Karpas-422 (cell line): ENCODE results near the gene APOBEC2. TPM values are rescaled to one million over a fixed set of nuclear protein-coding genes. Genes with fewer than 3 reads are reported as not detected.
A peak's percentile ranks its signal among the peaks of the same experiment; 100 is the strongest.

Experiments
- DNase-seq: peaks from one replicate; pipeline ENCODE4 v3.0.0-alpha.2; 2015
- H2AFZ ChIP-seq: fragments of 200-600 bp; sonication (generic); 2 replicates; pipeline ENCODE4 v1.6.1; 2014; ENCODE audit warnings: antibody characterized with exemption, low read length, mixed read lengths
- H3K27ac ChIP-seq: fragments of 200-600 bp; sonication (generic); 2 replicates; pipeline ENCODE4 v1.5.1; 2014; ENCODE audit warnings: mild to moderate bottlenecking, low read length, moderate library complexity
- H3K27me3 ChIP-seq: fragments of 200-600 bp; sonication (generic); 2 replicates; pipeline ENCODE4 v1.6.1; 2014; ENCODE audit warnings: low read length, mixed read lengths
- H3K36me3 ChIP-seq: fragments of 200-600 bp; sonication (generic); 2 replicates; pipeline ENCODE4 v1.6.1; 2014; ENCODE audit warnings: low read length, mixed read lengths; ENCODE audit not compliant: insufficient read depth
- H3K4me1 ChIP-seq: fragments of 200-600 bp; sonication (generic); 2 replicates; pipeline ENCODE4 v1.6.1; 2014; ENCODE audit warnings: mild to moderate bottlenecking, low read length, mixed read lengths
- H3K4me2 ChIP-seq: fragments of 200-600 bp; sonication (generic); 2 replicates; pipeline ENCODE4 v1.6.1; 2014; ENCODE audit warnings: low read length, low read depth, mild to moderate bottlenecking; ENCODE audit not compliant: poor library complexity, severe bottlenecking
- H3K4me3 ChIP-seq: fragments of 200-600 bp; sonication (generic); 2 replicates; pipeline ENCODE4 v1.5.1; 2014; ENCODE audit warnings: mild to moderate bottlenecking, antibody characterized with exemption, low read length, mixed read lengths
- H3K79me2 ChIP-seq: fragments of 200-600 bp; sonication (generic); 2 replicates; pipeline ENCODE4 v1.6.1; 2014; ENCODE audit warnings: mild to moderate bottlenecking, low read length, mixed read lengths
- H3K9ac ChIP-seq: fragments of 200-600 bp; sonication (generic); 2 replicates; pipeline ENCODE4 v1.6.0; 2014; ENCODE audit warnings: low read length
- H3K9me2 ChIP-seq: fragments of 200-600 bp; sonication (generic), shearing (Covaris generic); replicated peaks from 2 replicates; pipeline ENCODE4 v1.6.0; 2014; ENCODE audit warnings: mild to moderate bottlenecking, low read length, moderate library complexity; ENCODE audit not compliant: insufficient read depth
- H3K9me3 ChIP-seq: fragments of 300-700, 200-600 bp; sonication (generic); 2 replicates; pipeline ENCODE4 v1.6.1; 2014; ENCODE audit warnings: low read length, mixed read lengths
- H4K20me1 ChIP-seq: fragments of 200-600 bp; sonication (generic); 2 replicates; pipeline ENCODE4 v1.6.1; 2014; ENCODE audit warnings: mild to moderate bottlenecking, antibody characterized with exemption, low read length, low read depth; ENCODE audit not compliant: insufficient read depth
- total RNA-seq: library from RNA; depleted of rRNA; stranded (reverse); fragments of >200 nt; shearing (Covaris generic); gene quantifications from 2 replicates; pipeline ENCODE4 v1.2.3, GENCODE V29; 2014; ENCODE audit warnings: low replicate concordance

Gene APOBEC2
- total RNA-seq, 1 experiment from 2014 or later = not detected

DNA sequence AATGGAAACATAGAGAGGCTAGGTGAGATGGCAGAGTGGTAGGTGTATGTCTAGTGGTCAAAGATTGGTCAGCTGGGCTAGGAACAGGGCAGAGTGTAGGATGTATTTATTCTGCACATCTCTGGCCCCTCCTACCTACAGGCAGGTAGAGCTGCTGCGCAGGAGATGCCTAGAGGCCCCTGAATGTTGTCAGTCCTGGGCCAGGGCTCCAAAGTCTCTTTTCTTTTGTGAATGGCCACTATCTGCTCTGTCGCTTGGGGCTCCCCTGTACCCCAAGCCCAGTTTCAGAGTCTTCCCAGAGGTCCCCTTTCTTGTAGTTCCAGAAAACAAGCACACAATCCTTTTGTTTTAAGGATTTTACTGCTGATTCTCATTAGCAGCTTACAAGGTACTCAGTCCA lies 5.7 kb upstream of the APOBEC2 start:
- Histone ChIP-seq H3K27me3 (no peaks in the 10 kb centered on the region), H3K4me3 (no peak overlapping the region), H2AFZ (no peak overlapping the region), H3K4me1 (peaks cover 9% of the 10 kb centered on the region), H3K9me3 (no peaks in the 10 kb centered on the region), H3K27ac (no peak overlapping the region), H3K36me3 (no peaks in the 10 kb centered on the region), H4K20me1 (no peaks in the 10 kb centered on the region), H3K4me2 (no peak overlapping the region), H3K79me2 (no peaks in the 10 kb centered on the region), H3K9ac (no peak overlapping the region), H3K9me2 (no peaks in the 10 kb centered on the region)
- no peak for DNase-seq

- Histone ChIP-seq H3K4me1 (peaks cover 10% of the 10 kb centered on the region), H2AFZ (no peak overlapping the region), H3K27ac (no peak overlapping the region), H3K9me2 (no peaks in the 10 kb centered on the region), H3K9ac (no peak overlapping the region), H3K9me3 (no peaks in the 10 kb centered on the region), H3K27me3 (no peaks in the 10 kb centered on the region), H4K20me1 (no peaks in the 10 kb centered on the region), H3K79me2 (no peaks in the 10 kb centered on the region), H3K36me3 (no peaks in the 10 kb centered on the region), H3K4me2 (no peak overlapping the region), H3K4me3 (no peak overlapping the region)
- DNase-seq = no peak
Observed at GRCh38 chr6:41047745-41048732, 5.0 kb upstream of the APOBEC2 start.

DNA sequence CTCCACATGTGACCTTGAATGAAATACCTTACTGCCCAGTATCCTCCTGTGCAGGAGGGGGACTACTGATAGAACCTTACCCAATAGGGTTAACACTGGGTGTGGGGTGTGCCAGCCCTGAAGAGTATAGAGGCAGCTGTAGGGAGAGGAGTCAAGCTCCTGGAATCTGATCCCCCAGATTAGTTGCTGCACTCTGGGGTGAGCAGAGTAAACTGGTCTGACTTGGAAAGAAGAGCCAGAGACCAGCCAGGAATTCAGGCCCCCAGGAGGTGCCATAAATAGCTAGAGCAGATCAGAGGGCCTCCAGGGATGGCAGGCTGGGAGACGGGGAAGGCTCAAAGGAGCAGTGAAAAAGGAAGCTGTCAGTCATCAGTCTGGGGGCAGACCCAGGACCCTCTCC lies 3.5 kb upstream of the APOBEC2 start:
- Histone ChIP-seq H3K27ac (no peak overlapping the region), H3K4me2 (no peak overlapping the region), H4K20me1 (no peaks in the 10 kb centered on the region), H3K36me3 (no peaks in the 10 kb centered on the region), H3K9ac (no peak overlapping the region), H2AFZ (no peak overlapping the region), H3K79me2 (no peaks in the 10 kb centered on the region), H3K27me3 (no peaks in the 10 kb centered on the region), H3K9me2 (no peaks in the 10 kb centered on the region), H3K4me3 (no peak overlapping the region), H3K9me3 (no peaks in the 10 kb centered on the region), H3K4me1 (peaks cover 10% of the 10 kb centered on the region)
- DNase-seq = no peak

GRCh38 chr6:41049955-41050354 lies 3.0 kb upstream of the APOBEC2 start:
- no peak overlapping the region for H3K4me2 ChIP-seq
- no peak overlapping the region for H3K4me3 ChIP-seq

GRCh38 chr6:41050536-41050935 lies 2.5 kb upstream of the APOBEC2 start:
- no peak overlapping the region for H3K4me2 ChIP-seq
- H3K9ac ChIP-seq = no peak overlapping the region
- H3K9me3 ChIP-seq = no peaks in the 10 kb centered on the region
- no peaks in the 10 kb centered on the region for H3K79me2 ChIP-seq
- no peaks in the 10 kb centered on the region for H3K9me2 ChIP-seq
- no peak overlapping the region for H3K27ac ChIP-seq
- peaks cover 10% of the 10 kb centered on the region for H3K4me1 ChIP-seq
- DNase-seq = no peak
- no peaks in the 10 kb centered on the region for H3K27me3 ChIP-seq
- H4K20me1 ChIP-seq = no peaks in the 10 kb centered on the region
- no peak overlapping the region for H2AFZ ChIP-seq
- no peaks in the 10 kb centered on the region for H3K36me3 ChIP-seq
- no peak overlapping the region for H3K4me3 ChIP-seq

More at GRCh38 chr6:41049955-41050354, 3.0 kb upstream of the APOBEC2 start:
- Histone ChIP-seq H3K9ac (no peak overlapping the region), H3K27me3 (no peaks in the 10 kb centered on the region), H3K79me2 (no peaks in the 10 kb centered on the region), H3K9me2 (no peaks in the 10 kb centered on the region), H4K20me1 (no peaks in the 10 kb centered on the region), H3K27ac (no peak overlapping the region), H3K36me3 (no peaks in the 10 kb centered on the region), H3K4me1 (peaks cover 10% of the 10 kb centered on the region), H2AFZ (no peak overlapping the region), H3K9me3 (no peaks in the 10 kb centered on the region)
- DNase-seq = no peak

GRCh38 chr6:41051873-41052272 lies 1.1 kb upstream of the APOBEC2 start:
- peak; percentile 64 for DNase-seq
- Histone ChIP-seq H3K9me2 (no peaks in the 10 kb centered on the region), H3K9me3 (no peaks in the 10 kb centered on the region), H4K20me1 (no peaks in the 10 kb centered on the region), H3K27me3 (no peaks in the 10 kb centered on the region), H3K4me1 (peaks cover 10% of the 10 kb centered on the region), H3K4me3 (no peak overlapping the region), H3K4me2 (no peak overlapping the region), H2AFZ (peak overlapping the region; percentile 87), H3K79me2 (no peaks in the 10 kb centered on the region), H3K27ac (no peak overlapping the region), H3K9ac (no peak overlapping the region), H3K36me3 (no peaks in the 10 kb centered on the region)

DNA sequence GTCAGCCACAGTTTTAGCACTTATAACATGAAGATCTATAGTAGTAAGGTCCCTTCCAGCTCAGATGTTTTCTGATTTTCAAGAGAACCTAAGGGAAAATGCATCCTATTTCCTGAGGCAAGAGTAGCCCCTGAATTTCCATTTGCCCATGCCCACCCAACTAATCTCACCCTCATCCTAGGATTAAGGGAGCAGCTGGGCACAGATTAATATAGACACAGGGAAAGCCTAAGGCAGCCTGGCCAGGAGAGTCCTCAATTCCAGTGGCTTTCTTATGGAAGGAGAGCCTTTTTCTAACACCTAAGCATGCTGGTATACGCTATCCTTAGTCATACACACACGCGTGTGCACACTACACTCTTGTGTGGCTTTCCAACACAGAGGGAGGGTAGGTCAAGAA lies 1.5 kb downstream of the APOBEC2 start:
- Histone ChIP-seq H3K9me3 (no peaks in the 10 kb centered on the region), H3K27me3 (no peaks in the 10 kb centered on the region), H3K9me2 (no peaks in the 10 kb centered on the region), H3K4me3 (no peak overlapping the region), H3K79me2 (no peaks in the 10 kb centered on the region), H3K4me2 (no peak overlapping the region), H3K4me1 (peaks cover 10% of the 10 kb centered on the region), H3K9ac (no peak overlapping the region), H3K36me3 (no peaks in the 10 kb centered on the region), H2AFZ (no peak overlapping the region), H3K27ac (no peak overlapping the region), H4K20me1 (no peaks in the 10 kb centered on the region)
- no peak for DNase-seq

DNA sequence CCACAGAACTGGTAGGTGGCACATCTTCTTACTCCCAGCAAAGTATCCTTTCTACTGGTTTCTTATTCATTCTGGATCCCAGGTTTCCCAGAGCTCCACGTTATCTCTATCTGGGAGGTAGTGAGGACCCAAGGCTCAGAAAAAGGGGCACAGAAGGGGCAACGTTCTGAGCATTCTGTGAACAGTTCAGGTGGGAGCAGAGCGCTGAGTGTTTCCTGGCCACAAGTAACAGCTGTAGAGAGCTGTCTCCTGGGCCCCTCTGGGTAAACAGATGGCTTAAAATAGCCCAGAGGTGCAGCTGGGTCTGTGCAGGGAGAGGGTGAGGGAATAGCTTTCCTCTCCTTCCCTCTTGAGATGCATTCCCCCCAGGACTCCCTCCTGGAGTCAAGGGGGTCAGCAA lies 2.1 kb downstream of the APOBEC2 start:
- Histone ChIP-seq H2AFZ (no peak overlapping the region), H3K27me3 (no peaks in the 10 kb centered on the region), H4K20me1 (no peaks in the 10 kb centered on the region), H3K9me2 (no peaks in the 10 kb centered on the region), H3K79me2 (no peaks in the 10 kb centered on the region), H3K4me1 (peaks cover 10% of the 10 kb centered on the region), H3K36me3 (no peaks in the 10 kb centered on the region), H3K27ac (no peak overlapping the region), H3K4me3 (no peak overlapping the region), H3K4me2 (no peak overlapping the region), H3K9me3 (no peaks in the 10 kb centered on the region), H3K9ac (no peak overlapping the region)
- DNase-seq = no peak
